HG02763 (cell line): ENCODE results near the gene OSGEPL1.
"Not testable (repeated sequence)": the region's sequence is repeated elsewhere in the genome, so short reads cannot be mapped to it uniquely, and the experiment has no call there.

ENCODE experiments used
- ATAC-seq: cut with Tn5 transposase; IDR thresholded peaks from one replicate; pipeline ENCODE4 v1.9.1; 2021; ENCODE audit warnings: mild to moderate bottlenecking, moderate library complexity; ENCODE audit not compliant: unreplicated experiment

The OSGEPL1 gene

DNA sequence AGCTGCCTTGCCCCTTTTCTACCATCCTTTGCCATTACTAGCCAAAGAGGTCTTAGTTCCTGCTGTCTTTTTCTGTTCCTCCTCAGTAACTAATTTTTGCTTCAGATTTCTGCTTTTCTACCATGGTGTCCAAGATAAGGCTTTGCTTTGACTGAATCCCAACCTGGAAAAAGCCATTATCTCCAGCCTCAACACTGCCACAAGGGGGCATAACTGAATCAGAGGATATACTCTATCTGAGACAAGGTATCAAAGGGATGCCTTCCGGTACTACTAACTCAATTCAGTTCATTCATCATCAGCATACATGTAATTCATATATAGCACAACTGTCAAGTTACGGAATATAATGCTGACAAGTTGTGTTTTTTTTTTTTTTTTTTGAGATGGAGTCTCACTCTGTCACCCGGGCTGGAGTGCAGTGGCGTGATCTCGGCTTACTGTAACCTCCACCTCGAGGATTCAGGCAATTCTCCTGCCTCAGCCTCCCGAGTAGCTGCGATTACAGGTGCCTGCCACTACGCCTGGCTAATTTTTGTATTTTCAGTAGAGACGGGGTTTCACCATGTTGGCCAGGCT, 11.4 kb downstream of the OSGEPL1 start:
- peak; percentile 54 for ATAC-seq

DNA sequence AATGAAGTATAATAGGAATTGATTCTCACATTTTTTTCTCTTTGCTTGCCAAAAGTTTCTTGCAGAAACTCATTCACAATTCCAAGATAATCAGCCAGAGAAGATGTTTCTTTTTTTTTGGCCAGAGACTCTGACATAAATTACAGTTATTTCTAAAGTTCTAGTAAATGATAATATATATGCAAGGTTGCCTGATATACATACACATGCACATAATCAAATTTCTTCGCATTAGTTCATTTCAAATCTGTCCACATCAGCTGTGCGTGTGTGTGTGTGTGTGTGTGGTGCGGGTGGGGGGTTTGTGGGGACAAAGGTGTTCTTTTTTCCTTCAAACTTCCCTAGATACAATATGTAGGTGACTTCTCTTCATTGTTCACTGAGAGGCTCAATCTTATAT, 33.2 kb downstream of the OSGEPL1 start:
- no peak for ATAC-seq

DNA sequence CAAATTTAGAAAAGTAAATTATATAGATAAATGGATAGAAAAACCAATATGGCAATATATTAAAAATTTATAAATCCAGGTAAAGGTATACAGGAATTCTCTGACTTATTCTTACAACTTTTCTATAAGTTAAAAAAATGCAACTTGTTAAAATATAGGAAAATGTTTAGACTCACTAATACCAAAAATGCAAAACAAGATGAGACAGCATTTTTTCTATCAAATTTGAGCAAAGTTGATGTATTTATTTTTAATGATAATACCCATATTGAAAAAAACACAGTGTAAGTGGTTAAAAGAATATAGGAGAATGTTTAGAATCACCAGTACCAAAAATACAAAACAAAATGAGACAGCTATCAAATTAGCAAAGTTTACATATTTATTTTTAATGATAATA, 35.7 kb downstream of the OSGEPL1 start:
- no peak for ATAC-seq

DNA sequence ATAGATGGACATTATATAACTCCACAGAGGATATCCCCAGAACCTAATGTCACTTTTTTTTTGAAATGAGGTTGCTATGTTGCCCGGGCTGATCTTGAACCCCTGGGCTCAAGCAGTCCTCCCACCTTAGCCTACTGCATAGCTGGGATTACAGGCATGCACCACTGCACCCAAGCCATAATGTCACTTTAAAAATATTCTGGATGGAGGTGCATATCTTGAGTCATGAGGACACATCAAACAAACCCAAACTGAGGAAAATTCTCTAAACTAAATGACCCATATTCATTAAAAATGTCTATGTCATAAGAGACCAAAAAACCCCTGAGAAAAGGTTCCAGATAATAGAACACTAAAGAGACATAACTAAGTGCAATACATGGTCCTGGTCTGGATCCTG, 36.3 kb downstream of the OSGEPL1 start:
- no peak for ATAC-seq

DNA sequence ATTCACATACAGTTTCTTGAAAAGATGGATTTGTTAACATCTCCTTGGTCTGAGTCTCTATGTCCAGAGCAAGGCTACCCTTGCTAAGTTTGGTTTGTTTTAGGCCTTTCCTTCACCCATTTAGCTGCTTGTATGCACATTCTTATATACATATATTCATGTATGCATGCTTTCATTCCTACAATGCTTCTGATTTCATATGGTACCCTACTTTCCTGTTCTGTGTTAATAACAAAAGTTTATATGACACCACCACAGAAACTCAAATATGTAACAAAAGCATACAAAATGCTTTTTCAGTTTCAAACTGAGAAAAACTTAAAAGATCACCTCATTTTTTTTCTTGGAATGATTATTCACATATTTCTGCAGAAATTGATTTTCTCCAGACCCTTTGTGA, 39.4 kb downstream of the OSGEPL1 start:
- ATAC-seq = no peak

GRCh38 chr2:189719571-189719970, 43.0 kb downstream of the OSGEPL1 start:
- no peak for ATAC-seq

DNA sequence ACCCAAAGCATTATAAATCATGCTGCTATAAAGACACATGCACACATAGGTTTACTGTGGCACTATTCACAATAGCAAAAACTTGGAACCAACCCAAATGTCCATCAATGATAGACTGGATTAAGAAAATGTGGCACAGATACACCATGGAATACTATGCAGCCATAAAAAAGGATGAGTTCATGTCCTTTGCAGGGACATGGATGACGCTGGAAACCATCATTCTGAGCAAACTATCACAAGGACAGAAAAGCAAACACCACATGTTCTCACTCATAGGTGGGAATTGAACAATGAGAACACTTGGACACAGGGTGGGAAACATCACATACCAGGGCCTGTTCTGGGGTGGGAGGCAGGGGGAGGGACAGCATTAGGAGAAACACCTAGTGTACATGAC, 45.0 kb downstream of the OSGEPL1 start:
- not testable (repeated sequence) for ATAC-seq

DNA sequence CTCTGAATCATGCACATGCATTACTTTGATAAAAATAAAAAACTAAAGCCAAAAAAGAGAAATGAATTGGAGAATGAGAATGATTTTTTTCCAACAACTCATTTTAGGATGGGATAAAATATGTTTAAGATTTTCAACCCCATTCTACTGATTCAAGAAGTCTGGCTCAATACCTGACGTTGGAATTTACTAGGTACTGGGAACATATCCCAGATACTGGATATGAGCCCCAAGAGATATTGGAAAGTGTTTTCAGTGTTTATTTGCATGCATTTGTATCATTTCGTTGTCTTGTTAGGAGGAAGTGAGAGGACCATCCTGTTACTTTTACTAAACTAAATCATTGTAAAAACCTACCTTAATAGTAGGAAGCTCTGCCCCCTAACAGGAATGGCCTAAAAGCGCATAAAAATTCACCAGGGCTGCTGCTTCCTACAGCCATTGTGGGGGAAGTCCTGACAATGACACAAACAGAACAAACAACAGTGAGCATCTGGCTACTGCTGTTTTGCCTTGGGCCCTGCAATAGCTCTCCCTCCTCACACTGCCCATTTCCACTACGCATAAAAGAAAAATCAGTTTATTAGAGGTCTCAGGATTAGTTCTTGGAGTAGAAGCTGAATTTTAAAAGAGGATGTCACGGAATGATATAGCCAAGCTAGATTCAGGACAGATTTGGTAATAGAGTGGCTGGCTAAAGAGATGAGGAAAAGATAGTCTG, 52.9 kb downstream of the OSGEPL1 start:
- ATAC-seq = no peak

DNA sequence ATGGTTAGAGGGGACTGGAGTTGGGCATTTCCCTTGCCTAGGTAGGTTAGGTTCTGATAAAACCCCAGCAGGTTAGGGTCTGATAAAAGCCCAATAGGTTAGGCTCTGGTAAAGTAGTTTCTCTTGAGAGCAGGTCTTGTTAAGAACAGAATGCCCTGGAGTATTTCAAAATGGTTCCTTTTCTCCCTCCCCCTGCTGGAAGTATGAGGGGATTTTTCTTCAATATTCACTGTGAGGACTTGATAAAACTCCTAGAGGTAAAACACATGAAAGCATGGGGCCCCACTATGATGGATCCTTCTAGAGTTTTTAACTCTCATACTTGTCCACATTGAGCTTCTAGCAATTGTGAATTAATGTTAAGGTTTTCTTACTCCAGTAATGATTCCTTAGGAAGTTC, 60.5 kb downstream of the OSGEPL1 start:
- ATAC-seq = no peak

DNA sequence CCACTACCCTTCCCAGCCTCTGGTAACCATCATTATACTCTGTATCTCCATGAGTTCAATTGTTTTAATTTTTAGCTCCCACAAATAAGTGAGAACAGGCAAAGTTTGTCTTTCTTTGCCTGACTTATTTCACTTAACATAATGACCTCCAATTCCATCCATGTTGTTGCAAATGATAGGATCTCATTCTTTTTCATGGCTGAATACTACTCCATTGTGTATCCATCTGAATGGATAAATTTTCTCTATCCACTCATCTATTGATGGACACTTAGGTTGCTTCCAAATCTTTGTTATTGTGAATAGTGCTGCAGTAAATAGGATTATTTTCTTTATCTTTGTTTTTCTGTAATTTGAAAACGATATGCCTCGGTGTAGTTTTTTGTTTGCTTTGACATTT, 61.9 kb downstream of the OSGEPL1 start:
- no peak for ATAC-seq

DNA sequence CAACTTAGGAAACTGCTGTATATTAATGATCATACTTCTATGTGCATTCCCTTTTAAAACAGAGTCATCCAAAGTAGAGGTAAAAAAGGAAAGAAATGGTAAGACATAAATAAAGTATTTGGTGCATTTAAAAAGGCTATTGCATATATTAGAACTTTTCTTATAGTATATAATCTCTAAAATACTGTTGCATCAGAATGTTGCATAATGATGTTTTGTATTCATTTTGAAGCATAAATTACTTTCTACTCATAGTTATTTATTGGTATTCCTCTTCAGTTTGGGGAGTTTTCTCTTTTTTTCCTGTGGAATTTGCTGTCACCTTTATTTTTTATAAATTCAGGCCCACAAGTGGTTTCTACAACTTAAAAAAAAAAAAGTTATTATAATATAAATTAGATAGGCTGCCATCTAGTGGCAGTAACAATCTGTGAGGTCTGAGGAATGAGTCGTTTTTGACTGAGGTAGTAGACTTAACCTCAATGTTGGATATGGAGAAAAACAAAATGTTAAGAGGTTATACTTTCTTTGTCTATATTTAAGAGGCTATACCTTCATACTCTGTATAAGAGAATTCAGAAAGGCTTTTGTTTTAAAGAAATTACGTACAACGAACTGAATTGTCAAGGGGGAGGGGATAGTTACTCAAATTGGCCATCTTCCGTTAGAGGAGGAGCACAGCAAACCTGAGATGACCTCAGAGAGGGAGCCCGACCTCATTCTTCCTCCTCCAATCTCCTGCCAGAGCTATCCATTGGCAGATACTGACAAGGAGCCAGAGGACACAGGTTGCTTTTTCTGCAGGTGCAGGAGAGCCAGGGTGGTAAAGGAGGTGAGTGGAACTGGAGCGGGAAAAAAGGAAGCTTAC, 64.3 kb downstream of the OSGEPL1 start:
- no peak for ATAC-seq
